Frontal cortex (tissue), 4 donors: ENCODE results near the gene TMPRSS13. TPM values are rescaled to one million over a fixed set of nuclear protein-coding genes. Genes with fewer than 3 reads are reported as not detected.
"Not testable (repeated sequence)": the region's sequence is repeated elsewhere in the genome, so short reads cannot be mapped to it uniquely, and the experiment has no call there.

Source experiments
- DNase-seq, 2 donors: peaks; one replicate each; pipeline ENCODE4 v3.0.0; 2012; ENCODE audit warnings: low spot score in 2 of 2
- FAIRE-seq: peaks from 2 replicates; lab custom pipeline; 2012; peaks lifted over from hg19 to GRCh38; lab: Jason Lieb, UNC
- total RNA-seq: library from RNA; depleted of rRNA; stranded (reverse); fragments of >200 nt; gene quantifications from one replicate; pipeline ENCODE4 v1.2.3, GENCODE V29; 2014
- donor health status: control.
- donor health status: control.
- donor health status: control.

The TMPRSS13 gene
- 0.41 TPM for total RNA-seq

GRCh38 chr11:117929142-117929915 lies at the start of gene TMPRSS13:
TMPRSS13 (minus strand) TSS chr11:117929402; CDS start chr11:117929307, 95 bp downstream.
- no peak for DNase-seq

GRCh38 chr11:117978991-117979390 lies 49.8 kb upstream of the TMPRSS13 start:
- DNase-seq (no peak), FAIRE-seq (no peak)

More at GRCh38 chr11:117929142-117929915, at the start of gene TMPRSS13:
- no peak for FAIRE-seq

GRCh38 chr11:117978291-117978910 lies 49.2 kb upstream of the TMPRSS13 start:
- FAIRE-seq, DNase-seq: not testable (repeated sequence)

GRCh38 chr11:117977612-117978264 lies 48.5 kb upstream of the TMPRSS13 start:
- FAIRE-seq, result not testable (repeated sequence)

GRCh38 chr11:117977029-117977428 lies 47.8 kb upstream of the TMPRSS13 start:
- no peak for FAIRE-seq
- no peak for DNase-seq

More at GRCh38 chr11:117977612-117978264, 48.5 kb upstream of the TMPRSS13 start:
- not testable (repeated sequence) for DNase-seq

- DNase-seq, result no peak
- FAIRE-seq, result no peak
These were observed 47.2 kb upstream of the TMPRSS13 start for GRCh38 chr11:117976445-117976844.

- FAIRE-seq, result no peak
These were observed 44.3 kb upstream of the TMPRSS13 start for GRCh38 chr11:117973503-117973860.

GRCh38 chr11:117972629-117973502 lies 43.7 kb upstream of the TMPRSS13 start:
- no peak for DNase-seq
- FAIRE-seq, result no peak

More at GRCh38 chr11:117973503-117973860, 44.3 kb upstream of the TMPRSS13 start:
- no peak for DNase-seq

GRCh38 chr11:117972044-117972443 lies 42.8 kb upstream of the TMPRSS13 start:
- DNase-seq, result no peak
- no peak for FAIRE-seq

GRCh38 chr11:117970400-117971024 lies 41.3 kb upstream of the TMPRSS13 start:
- FAIRE-seq, result no peak
- DNase-seq, result no peak

- FAIRE-seq, result no peak
- DNase-seq, result no peak
These were observed 40.2 kb upstream of the TMPRSS13 start for GRCh38 chr11:117969160-117969991.

- FAIRE-seq (no peak), DNase-seq (no peak)
These were observed 37.7 kb upstream of the TMPRSS13 start for GRCh38 chr11:117966908-117967307.

GRCh38 chr11:117962826-117963225 lies 33.6 kb upstream of the TMPRSS13 start:
- FAIRE-seq, result no peak
- DNase-seq, result no peak

GRCh38 chr11:117961896-117962295 lies 32.7 kb upstream of the TMPRSS13 start:
- FAIRE-seq (no peak), DNase-seq (no peak)

GRCh38 chr11:117960406-117960805 lies 31.2 kb upstream of the TMPRSS13 start:
- FAIRE-seq, result no peak
- no peak for DNase-seq

GRCh38 chr11:117959438-117960149 lies 30.4 kb upstream of the TMPRSS13 start:
- FAIRE-seq, result no peak

GRCh38 chr11:117958949-117959348 lies 29.7 kb upstream of the TMPRSS13 start:
- FAIRE-seq, result no peak
- DNase-seq, result no peak

More at GRCh38 chr11:117959438-117960149, 30.4 kb upstream of the TMPRSS13 start:
- no peak for DNase-seq
